Measurements from ENCODE around the gene DTWD2.
"Not testable (repeated sequence)": the region's sequence is repeated elsewhere in the genome, so short reads cannot be mapped to it uniquely, and the experiment has no call there.

The DTWD2 gene

GRCh38 chr5:118980017-118980416, 8.3 kb downstream of the DTWD2 start:
- H3K36me3 ChIP-seq: no peaks in the 10 kb centered on the region
- no peaks in the 10 kb centered on the region for H3K9me3 ChIP-seq
- no peak for TF ChIP-seq CTCF (IDR thresholded peaks at IDR 0.05; ENCODE audit: low read depth, low read length)
- H3K4me3 ChIP-seq (ENCODE audit: low read depth, low read length): no peak overlapping the region
- no peaks in the 10 kb centered on the region for H3K27me3 ChIP-seq
- H3K4me1 ChIP-seq: no peaks in the 10 kb centered on the region
- no peak for DNase-seq

- not testable (repeated sequence) for H3K4me1 ChIP-seq; H3K27me3 ChIP-seq; H3K36me3 ChIP-seq; H3K4me3 ChIP-seq (ENCODE audit: low read depth, low read length); DNase-seq; H3K9me3 ChIP-seq
Observed at GRCh38 chr5:118973779-118974445, 14.4 kb downstream of the DTWD2 start.

- Histone ChIP-seq H3K36me3 (no peaks in the 10 kb centered on the region), H3K4me1 (no peaks in the 10 kb centered on the region), H3K27me3 (no peaks in the 10 kb centered on the region), H3K9me3 (no peaks in the 10 kb centered on the region), H3K4me3 (ENCODE audit: low read depth, low read length) (no peak overlapping the region)
- no peak for TF ChIP-seq CTCF (IDR thresholded peaks at IDR 0.05; ENCODE audit: low read depth, low read length)
- no peak for DNase-seq
Observed at GRCh38 chr5:118968925-118969375, 19.4 kb downstream of the DTWD2 start.

GRCh38 chr5:118968406-118968911, 19.9 kb downstream of the DTWD2 start:
- Histone ChIP-seq H3K4me1 (no peaks in the 10 kb centered on the region), H3K4me3 (ENCODE audit: low read depth, low read length) (no peak overlapping the region), H3K36me3 (no peaks in the 10 kb centered on the region), H3K9me3 (no peaks in the 10 kb centered on the region), H3K27me3 (no peaks in the 10 kb centered on the region)
- no peak for TF ChIP-seq CTCF (IDR thresholded peaks at IDR 0.05; ENCODE audit: low read depth, low read length)
- DNase-seq: no peak

- Histone ChIP-seq H3K27me3 (no peaks in the 10 kb centered on the region), H3K9me3 (no peaks in the 10 kb centered on the region), H3K4me3 (ENCODE audit: low read depth, low read length) (no peak overlapping the region), H3K36me3 (no peaks in the 10 kb centered on the region), H3K4me1 (no peaks in the 10 kb centered on the region)
- DNase-seq: no peak
- TF ChIP-seq CTCF (IDR thresholded peaks at IDR 0.05; ENCODE audit: low read depth, low read length): no peak
Observed at GRCh38 chr5:118967059-118967508, 21.3 kb downstream of the DTWD2 start.

GRCh38 chr5:118965890-118966289, 22.5 kb downstream of the DTWD2 start:
- no peak for TF ChIP-seq CTCF (IDR thresholded peaks at IDR 0.05; ENCODE audit: low read depth, low read length)
- H3K27me3 ChIP-seq: no peaks in the 10 kb centered on the region
- no peaks in the 10 kb centered on the region for H3K36me3 ChIP-seq
- H3K9me3 ChIP-seq: no peaks in the 10 kb centered on the region
- H3K4me1 ChIP-seq: no peaks in the 10 kb centered on the region
- DNase-seq: no peak
- H3K4me3 ChIP-seq (ENCODE audit: low read depth, low read length): no peak overlapping the region

- not testable (repeated sequence) for DNase-seq, H3K4me1 ChIP-seq, H3K9me3 ChIP-seq
Observed at GRCh38 chr5:118964970-118965369, 23.4 kb downstream of the DTWD2 start.

GRCh38 chr5:118964388-118964787, 24.0 kb downstream of the DTWD2 start:
- H3K9me3 ChIP-seq; H3K27me3 ChIP-seq; DNase-seq; H3K36me3 ChIP-seq; H3K4me3 ChIP-seq (ENCODE audit: low read depth, low read length); H3K4me1 ChIP-seq: not testable (repeated sequence)

More at GRCh38 chr5:118964970-118965369, 23.4 kb downstream of the DTWD2 start:
- H3K4me3 ChIP-seq (ENCODE audit: low read depth, low read length); H3K36me3 ChIP-seq; H3K27me3 ChIP-seq: not testable (repeated sequence)

Data from BE2C (cell line).